Stomach (tissue), 9 donors: ENCODE data around the gene CDKL4. TPM values are rescaled to one million over a fixed set of nuclear protein-coding genes. Genes with fewer than 3 reads are reported as not detected.
A peak's percentile ranks its signal among the peaks of the same experiment; 100 is the strongest.

ENCODE experiments used
- DNase-seq, 2 donors: peaks; one replicate each; pipeline versions ENCODE4 v3.0.0 to v3.0.0-alpha.2; 2013 to 2019
- H3K27ac ChIP-seq, 5 donors: fragments of 200-600 bp in 4 of 5; sonication (generic) in 4 of 5; one replicate each; pipeline ENCODE4 v1.5.1; 2013 to 2019; ENCODE audit warnings: mild to moderate bottlenecking in 1 of 5, moderate library complexity in 1 of 5
- H3K27me3 ChIP-seq, 3 donors: fragments of 200-600 bp; sonication (generic); one replicate each; pipeline ENCODE4 v1.5.1; 2017 to 2019; ENCODE audit warnings: mixed run types in 1 of 3
- H3K36me3 ChIP-seq, 4 donors: fragments of 200-600 bp; sonication (generic); 1 replicate in 3 of 4; 2 replicates in 1 of 4; pipeline ENCODE4 v1.5.1; 2016 to 2019
- H3K4me1 ChIP-seq, 4 donors: fragments of 200-600 bp; sonication (generic); one replicate each; pipeline ENCODE4 v1.5.1; 2016 to 2019
- H3K4me3 ChIP-seq, 4 donors: fragments of 200-600 bp; sonication (generic) in 3 of 4; one replicate each; pipeline ENCODE4 v1.5.1; 2016 to 2019; ENCODE audit warnings: mild to moderate bottlenecking in 1 of 4
- H3K9me3 ChIP-seq, 4 donors: fragments of 200-600 bp; sonication (generic); one replicate each; pipeline ENCODE4 v1.5.1; 2016 to 2019
- EP300 ChIP-seq: sonication (generic); formaldehyde crosslinking; IDR thresholded peaks from one replicate; pipeline ENCODE4 v1.6.1; 2017; ENCODE audit warnings: antibody characterized with exemption
- POLR2A ChIP-seq, 4 donors: fragments of 450-650 bp; IDR thresholded peaks; one replicate each; pipeline ENCODE4 v1.6.1; 2016; ENCODE audit warnings: antibody characterized with exemption in 4 of 4, control low read depth in 2 of 4, mild to moderate bottlenecking in 1 of 4, moderate library complexity in 1 of 4
- POLR2AphosphoS5 ChIP-seq, 3 donors: sonication (generic); formaldehyde crosslinking; IDR thresholded peaks; one replicate each; pipeline ENCODE4 v1.6.1; 2016; ENCODE audit warnings: antibody characterized with exemption in 3 of 3
- WGBS, 5 donors: extraction: QIAGEN DNeasy Blood & Tissue Kit in 3 of 5; methylation state at CpG; one replicate each; pipeline versions ENCODE4 v1.1.5 to v1.1.7; 2013 to 2018; 5-methylcytosine and 5-hydroxymethylcytosine counted together
- intact Hi-C: fragments of 100-400 bp; cut with DNase I; formaldehyde crosslinking; loops from one replicate; pipeline ENCODE4 v1.15.1; 2023; ENCODE audit warnings: low total_unique reads
- polyA plus RNA-seq, 3 donors: library from polyadenylated mRNA; stranded (reverse); fragments of 200-250 nt; gene quantifications; one replicate each; pipeline ENCODE4 v1.2.3, GENCODE V29; 2013
- total RNA-seq, 5 donors: library from RNA; depleted of rRNA; stranded (reverse); fragments of >200 nt; gene quantifications; one replicate each; pipeline versions ENCODE4 v1.1.0 to v1.2.3, GENCODE V29; 2014 to 2016
- TF ChIP-seq, protein P1 (sequence below), 7 experiments: fragments of 450-650 bp in 4 of 7; fragments of 200-600 bp in 3 of 7; sonication (generic) in 3 of 7; IDR thresholded peaks; one replicate each; pipeline ENCODE4 v1.5.1; 2016 to 2019; ENCODE audit warnings: antibody characterized with exemption in 7 of 7, control low read depth in 2 of 7, mild to moderate bottlenecking in 1 of 7
- donor health status: healthy with polysubstance abuse.
- donor health status: Bipolar disorder and iron deficiency.
- donor health status: healthy.

The CDKL4 gene
- total and polyA plus RNA-seq, 8 donors, result 3.2 to 4.2 TPM; not detected in 6

DNA sequence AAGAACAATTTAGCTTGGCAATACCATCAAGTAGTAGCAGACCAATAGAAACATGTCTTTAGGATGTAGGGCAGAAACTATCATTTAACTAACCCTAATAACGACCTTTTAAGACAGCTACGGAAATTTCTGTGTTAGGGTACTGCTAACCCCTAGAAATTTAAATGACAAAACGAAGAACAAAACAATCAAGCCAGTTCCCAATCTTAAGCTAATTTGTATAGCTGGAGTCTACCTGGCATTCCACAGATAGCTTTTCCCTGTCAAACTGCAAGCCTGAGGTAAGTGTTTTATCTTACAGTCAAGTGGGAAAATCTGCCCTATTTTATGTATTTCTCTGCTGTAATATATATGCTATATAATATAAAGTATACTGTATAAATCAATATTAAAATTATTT is 37.6 kb upstream of the CDKL4 start:
- Histone ChIP-seq H3K9me3 (no peaks in the 10 kb centered on the region), H3K27me3 (no peaks in the 10 kb centered on the region), H3K27ac (no peak overlapping the region), H3K4me3 (no peak overlapping the region), H3K4me1 (no peaks in the 10 kb centered on the region), H3K36me3 (peaks cover 39 to 89% (median 81%) of the 10 kb centered on the region in 4 donors)
- intact Hi-C loops, result no loop called here
- no peak for DNase-seq
- no peak for TF ChIP-seq EP300
- TF ChIP-seq POLR2AphosphoS5 (IDR thresholded peaks at IDR 0.05), result no peak
- TF ChIP-seq, protein P1, sequence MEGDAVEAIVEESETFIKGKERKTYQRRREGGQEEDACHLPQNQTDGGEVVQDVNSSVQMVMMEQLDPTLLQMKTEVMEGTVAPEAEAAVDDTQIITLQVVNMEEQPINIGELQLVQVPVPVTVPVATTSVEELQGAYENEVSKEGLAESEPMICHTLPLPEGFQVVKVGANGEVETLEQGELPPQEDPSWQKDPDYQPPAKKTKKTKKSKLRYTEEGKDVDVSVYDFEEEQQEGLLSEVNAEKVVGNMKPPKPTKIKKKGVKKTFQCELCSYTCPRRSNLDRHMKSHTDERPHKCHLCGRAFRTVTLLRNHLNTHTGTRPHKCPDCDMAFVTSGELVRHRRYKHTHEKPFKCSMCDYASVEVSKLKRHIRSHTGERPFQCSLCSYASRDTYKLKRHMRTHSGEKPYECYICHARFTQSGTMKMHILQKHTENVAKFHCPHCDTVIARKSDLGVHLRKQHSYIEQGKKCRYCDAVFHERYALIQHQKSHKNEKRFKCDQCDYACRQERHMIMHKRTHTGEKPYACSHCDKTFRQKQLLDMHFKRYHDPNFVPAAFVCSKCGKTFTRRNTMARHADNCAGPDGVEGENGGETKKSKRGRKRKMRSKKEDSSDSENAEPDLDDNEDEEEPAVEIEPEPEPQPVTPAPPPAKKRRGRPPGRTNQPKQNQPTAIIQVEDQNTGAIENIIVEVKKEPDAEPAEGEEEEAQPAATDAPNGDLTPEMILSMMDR (IDR thresholded peaks at IDR 0.05), result no peak
- no peak for TF ChIP-seq POLR2A (IDR thresholded peaks at IDR 0.05)
- 44 to 75% (median 62%) methylated on average over 3 of the region's 3 CpGs for WGBS, 5 donors

DNA sequence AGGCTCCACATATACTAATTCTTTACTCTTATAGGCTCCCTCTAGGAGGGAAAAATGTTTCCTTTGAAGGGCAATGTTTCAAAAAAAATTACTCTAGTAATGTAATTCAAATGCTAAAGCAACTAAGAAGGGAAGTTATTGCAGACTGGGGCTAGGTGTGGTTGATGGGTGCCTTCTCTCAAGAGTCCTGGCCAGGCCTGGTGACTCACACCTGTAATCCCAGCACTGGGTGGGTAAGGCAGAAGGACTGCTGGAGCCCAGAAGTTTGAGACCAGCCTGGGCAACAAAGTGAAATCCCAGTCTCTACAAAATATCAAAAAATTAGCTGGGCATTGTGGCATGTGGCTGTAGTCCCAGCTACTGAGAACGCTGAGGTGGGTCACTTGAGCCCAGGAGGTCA is 31.2 kb upstream of the CDKL4 start:
- no peak for TF ChIP-seq POLR2AphosphoS5 (IDR thresholded peaks at IDR 0.05)
- TF ChIP-seq POLR2A (IDR thresholded peaks at IDR 0.05), result no peak
- no peak for TF ChIP-seq EP300
- TF ChIP-seq, protein P1 (IDR thresholded peaks at IDR 0.05), result no peak
- no peaks in the 10 kb centered on the region for H3K27me3 ChIP-seq
- H3K27ac ChIP-seq, result no peak overlapping the region
- peak in 1 of 2 donors; percentile 15 for DNase-seq
- no peaks in the 10 kb centered on the region for H3K4me1 ChIP-seq
- 88 to 100% (median 96%) methylated on average over 1 of the region's 1 CpG for WGBS, 5 donors
- intact Hi-C loops, result no loop called here
- H3K9me3 ChIP-seq, result no peaks in the 10 kb centered on the region
- no peak overlapping the region for H3K4me3 ChIP-seq
- H3K36me3 ChIP-seq, result peaks cover 39 to 98% (median 97%) of the 10 kb centered on the region in 4 donors

DNA sequence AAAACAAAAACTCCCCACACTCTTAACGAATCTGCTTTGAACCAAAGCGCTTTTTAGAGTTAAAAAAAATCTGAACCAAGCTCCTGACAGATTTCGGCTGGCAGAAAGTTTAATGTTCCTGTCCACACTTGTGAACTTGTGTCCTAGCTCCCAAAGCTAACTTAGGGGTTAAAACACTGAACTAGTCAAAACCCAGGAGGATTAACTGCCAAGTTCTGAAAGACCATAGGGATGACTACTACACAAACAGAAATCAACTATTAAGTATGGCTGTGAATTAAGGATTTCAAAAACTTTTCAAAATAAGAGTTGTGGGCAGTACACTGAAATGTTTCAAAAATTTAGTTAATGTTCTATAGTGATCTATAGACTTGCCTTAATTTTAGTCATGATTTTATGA is 26.2 kb upstream of the CDKL4 start:
- H3K27me3 ChIP-seq, result no peaks in the 10 kb centered on the region
- intact Hi-C loops, result no loop called here
- H3K4me1 ChIP-seq, result peaks cover 0 to 9% (median 0%) of the 10 kb centered on the region in 4 donors
- no peak for DNase-seq
- H3K27ac ChIP-seq, result no peak overlapping the region
- H3K36me3 ChIP-seq, result peaks cover 0 to 72% (median 62%) of the 10 kb centered on the region in 4 donors
- TF ChIP-seq POLR2A (IDR thresholded peaks at IDR 0.05) (no peak), EP300 (no peak), POLR2AphosphoS5 (IDR thresholded peaks at IDR 0.05) (no peak)
- TF ChIP-seq, protein P1 (IDR thresholded peaks at IDR 0.05), result no peak
- H3K9me3 ChIP-seq, result no peaks in the 10 kb centered on the region
- H3K4me3 ChIP-seq, result no peak overlapping the region
- 76 to 88% (median 81%) methylated on average over 3 of the region's 3 CpGs for WGBS, 5 donors

DNA sequence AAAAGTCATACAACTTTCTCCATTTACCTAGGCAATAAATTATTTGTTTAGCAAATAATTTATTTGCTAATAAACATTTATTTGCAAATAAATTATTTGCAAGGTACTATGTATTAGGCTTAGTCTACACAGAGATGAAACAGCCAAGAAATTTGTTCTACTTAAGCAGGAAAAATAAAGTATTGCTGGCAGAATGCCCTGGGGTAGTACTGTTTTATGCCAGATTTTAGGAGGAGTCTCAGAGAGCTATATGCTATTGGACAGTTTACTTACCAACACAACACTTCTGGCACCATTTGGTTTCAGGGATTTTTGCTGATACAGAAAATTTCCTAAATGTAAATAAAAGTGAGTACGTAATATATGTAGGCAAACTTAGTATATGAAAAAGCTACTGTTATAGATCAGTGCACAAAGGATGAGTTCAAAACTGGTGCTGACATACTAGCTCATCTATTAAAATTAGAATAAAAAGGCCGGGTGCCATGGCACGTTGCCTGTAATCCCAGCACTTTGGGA is 23.2 kb upstream of the CDKL4 start:
- no peak overlapping the region for H3K4me3 ChIP-seq
- H3K27me3 ChIP-seq, result no peaks in the 10 kb centered on the region
- peaks cover 9 to 68% (median 61%) of the 10 kb centered on the region in 4 donors for H3K36me3 ChIP-seq
- H3K9me3 ChIP-seq, result no peaks in the 10 kb centered on the region
- TF ChIP-seq, protein P1 (IDR thresholded peaks at IDR 0.05), result no peak
- TF ChIP-seq EP300 (no peak), POLR2AphosphoS5 (IDR thresholded peaks at IDR 0.05) (no peak), POLR2A (IDR thresholded peaks at IDR 0.05) (no peak)
- 79 to 98% (median 93%) methylated on average over 3 of the region's 3 CpGs for WGBS, 5 donors
- peak in 1 of 2 donors; percentile 10 for DNase-seq
- intact Hi-C loops, result no loop called here
- no peak overlapping the region for H3K27ac ChIP-seq
- peaks cover 0 to 9% (median 0%) of the 10 kb centered on the region in 4 donors for H3K4me1 ChIP-seq
